HEK293 (cell line): ENCODE results near the gene NFAT5.

Experiments
- CTCF ChIA-PET: fragments of 350-600 bp; formaldehyde crosslinking; extraction: SDS; loops from one replicate; lab custom pipeline; 2021; ENCODE audit warnings: antibody characterized with exemption; lab: Yijun Ruan, JAX
- POLR2A ChIA-PET: fragments of 300-600 bp; formaldehyde crosslinking; extraction: SDS; loops from one replicate; lab custom pipeline; 2020; ENCODE audit warnings: antibody characterized with exemption, inconsistent platforms; lab: Yijun Ruan, JAX
- H3K27ac ChIP-seq: fragments of 200-500 bp; sonication (Bioruptor generic); 2 replicates; pipeline ENCODE4 v1.5.1; 2014; ENCODE audit warnings: low read depth, low read length, control low read depth, inconsistent platforms; ENCODE audit errors: extremely low read depth
- H3K36me3 ChIP-seq, 2 experiments: fragments of 200-500 bp in 1 of 2; sonication (Bioruptor generic) in 1 of 2; 1 replicate in 1 of 2; 2 replicates in 1 of 2; pipeline ENCODE4 v1.5.1; 2014 to 2017; ENCODE audit warnings: inconsistent platforms in 2 of 2, low read length in 2 of 2; ENCODE audit not compliant: control insufficient read depth in 2 of 2, insufficient read depth in 1 of 2
- H3K4me1 ChIP-seq: fragments of 200-500 bp; sonication (Bioruptor generic); 2 replicates; pipeline ENCODE4 v1.5.1; 2014; ENCODE audit warnings: mild to moderate bottlenecking, low read length, inconsistent platforms; ENCODE audit not compliant: control insufficient read depth, insufficient read depth
- H3K4me3 ChIP-seq: 2 replicates; pipeline ENCODE4 v1.5.1; 2011; ENCODE audit warnings: low read depth, mild to moderate bottlenecking, control low read depth, low read length, moderate library complexity
- H3K9me3 ChIP-seq: fragments of 200-500 bp; sonication (Bioruptor generic); 2 replicates; pipeline ENCODE4 v1.5.1; 2014; ENCODE audit warnings: low read depth, low read length, inconsistent platforms; ENCODE audit not compliant: control insufficient read depth, insufficient read depth
- SCRT2 ChIP-seq: fragments of 450-650 bp; formaldehyde crosslinking; IDR thresholded peaks from 2 replicates; pipeline ENCODE4 v1.5.1; 2016; ENCODE audit warnings: missing biosample characterization, missing genetic modification characterization
- ZBTB20 ChIP-seq: fragments of 450-650 bp; formaldehyde crosslinking; IDR thresholded peaks from 2 replicates; pipeline ENCODE4 v1.5.1; 2016; ENCODE audit warnings: missing biosample characterization, missing genetic modification characterization
- ZFP3 ChIP-seq: fragments of 450-650 bp; formaldehyde crosslinking; IDR thresholded peaks from 2 replicates; pipeline ENCODE4 v1.5.1; 2016; ENCODE audit warnings: low read depth, missing biosample characterization, missing genetic modification characterization
- ZNF114 ChIP-seq: fragments of 450-650 bp; formaldehyde crosslinking; IDR thresholded peaks from 2 replicates; pipeline ENCODE4 v1.5.0; 2017; ENCODE audit warnings: missing biosample characterization, missing genetic modification characterization
- ZNF2 ChIP-seq: fragments of 450-650 bp; formaldehyde crosslinking; IDR thresholded peaks from 2 replicates; pipeline ENCODE4 v1.5.1; 2016; ENCODE audit warnings: missing biosample characterization, missing genetic modification characterization
- ZNF23 ChIP-seq: fragments of 450-650 bp; formaldehyde crosslinking; IDR thresholded peaks from 2 replicates; pipeline ENCODE4 v1.5.1; 2016; ENCODE audit warnings: missing biosample characterization, missing genetic modification characterization, borderline replicate concordance
- ZNF324 ChIP-seq: fragments of 450-650 bp; formaldehyde crosslinking; IDR thresholded peaks from 2 replicates; pipeline ENCODE4 v1.5.1; 2016; ENCODE audit warnings: missing biosample characterization, missing genetic modification characterization
- ZNF350 ChIP-seq: fragments of 450-650 bp; formaldehyde crosslinking; IDR thresholded peaks from 2 replicates; pipeline ENCODE4 v1.5.0; 2017; ENCODE audit warnings: missing biosample characterization, mild to moderate bottlenecking, missing genetic modification characterization
- ZNF544 ChIP-seq: fragments of 450-650 bp; formaldehyde crosslinking; IDR thresholded peaks from 2 replicates; pipeline ENCODE4 v1.5.0; 2017; ENCODE audit warnings: missing biosample characterization, missing genetic modification characterization
- ZNF555 ChIP-seq: fragments of 450-650 bp; formaldehyde crosslinking; conservative IDR thresholded peaks from 2 replicates; pipeline ENCODE4 v1.5.1; 2017; ENCODE audit warnings: missing biosample characterization, mild to moderate bottlenecking, missing genetic modification characterization, inconsistent platforms
- ZNF585B ChIP-seq: fragments of 450-650 bp; formaldehyde crosslinking; IDR thresholded peaks from 2 replicates; pipeline ENCODE4 v1.5.1; 2016; ENCODE audit warnings: missing biosample characterization, missing genetic modification characterization
- ZNF654 ChIP-seq: fragments of 450-650 bp; formaldehyde crosslinking; IDR thresholded peaks from 2 replicates; pipeline ENCODE4 v1.5.1; 2016; ENCODE audit warnings: low read depth, missing biosample characterization, missing genetic modification characterization
- TF ChIP-seq, protein P1 (sequence below): fragments of 450-650 bp; formaldehyde crosslinking; IDR thresholded peaks from 2 replicates; pipeline ENCODE4 v1.5.1; 2016; ENCODE audit warnings: missing biosample characterization, missing genetic modification characterization, borderline replicate concordance
- TF ChIP-seq, protein P2 (sequence below): fragments of 450-650 bp; formaldehyde crosslinking; IDR thresholded peaks from 2 replicates; pipeline ENCODE4 v1.5.1; 2017; ENCODE audit warnings: missing biosample characterization, missing genetic modification characterization
- TF ChIP-seq, protein P3 (sequence below): fragments of 450-650 bp; formaldehyde crosslinking; IDR thresholded peaks from 2 replicates; pipeline ENCODE4 v1.5.1; 2016; ENCODE audit warnings: missing biosample characterization, missing genetic modification characterization
- TF ChIP-seq, protein P4 (sequence below): sonication (generic); formaldehyde crosslinking; IDR thresholded peaks from 2 replicates; pipeline ENCODE4 v1.8.1; 2022; ENCODE audit warnings: mild to moderate bottlenecking, moderate library complexity, missing genetic modification reagents

The NFAT5 gene

DNA sequence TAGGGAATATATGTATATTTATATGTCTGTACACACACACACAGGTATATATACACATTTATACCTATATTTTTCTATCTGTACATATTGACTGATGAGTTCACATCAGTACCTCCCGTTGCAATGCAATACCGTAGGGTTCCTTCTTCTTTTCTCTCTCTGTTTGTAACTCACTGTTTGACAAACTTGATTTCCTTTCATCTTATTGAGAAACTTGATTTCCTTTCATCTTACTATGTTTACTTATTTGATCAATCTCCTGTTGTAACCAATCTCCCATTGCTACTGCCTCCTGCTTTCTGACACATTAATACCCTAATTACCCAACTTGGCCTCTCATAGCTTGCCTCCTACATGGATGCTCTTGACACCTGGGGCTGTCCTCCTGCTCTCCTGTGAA, 49.8 kb downstream of the NFAT5 start:
- CTCF ChIA-PET = interaction anchor here (0.5 to 0.7 kb wide), 2 partner anchors 271 to 1626 kb away, joined by 3 read pairs; no protein-coding TSS in a partner anchor
- Histone ChIP-seq H3K9me3 (no peaks in the 10 kb centered on the region), H3K36me3 (peaks cover 0 to 3% of the 10 kb centered on the region in 2 experiments; a peak in 2 of 3 replicates), H3K27ac (no peak overlapping the region), H3K4me3 (no peak overlapping the region), H3K4me1 (peaks cover 22% of the 10 kb centered on the region)
- TF ChIP-seq, protein P1, sequence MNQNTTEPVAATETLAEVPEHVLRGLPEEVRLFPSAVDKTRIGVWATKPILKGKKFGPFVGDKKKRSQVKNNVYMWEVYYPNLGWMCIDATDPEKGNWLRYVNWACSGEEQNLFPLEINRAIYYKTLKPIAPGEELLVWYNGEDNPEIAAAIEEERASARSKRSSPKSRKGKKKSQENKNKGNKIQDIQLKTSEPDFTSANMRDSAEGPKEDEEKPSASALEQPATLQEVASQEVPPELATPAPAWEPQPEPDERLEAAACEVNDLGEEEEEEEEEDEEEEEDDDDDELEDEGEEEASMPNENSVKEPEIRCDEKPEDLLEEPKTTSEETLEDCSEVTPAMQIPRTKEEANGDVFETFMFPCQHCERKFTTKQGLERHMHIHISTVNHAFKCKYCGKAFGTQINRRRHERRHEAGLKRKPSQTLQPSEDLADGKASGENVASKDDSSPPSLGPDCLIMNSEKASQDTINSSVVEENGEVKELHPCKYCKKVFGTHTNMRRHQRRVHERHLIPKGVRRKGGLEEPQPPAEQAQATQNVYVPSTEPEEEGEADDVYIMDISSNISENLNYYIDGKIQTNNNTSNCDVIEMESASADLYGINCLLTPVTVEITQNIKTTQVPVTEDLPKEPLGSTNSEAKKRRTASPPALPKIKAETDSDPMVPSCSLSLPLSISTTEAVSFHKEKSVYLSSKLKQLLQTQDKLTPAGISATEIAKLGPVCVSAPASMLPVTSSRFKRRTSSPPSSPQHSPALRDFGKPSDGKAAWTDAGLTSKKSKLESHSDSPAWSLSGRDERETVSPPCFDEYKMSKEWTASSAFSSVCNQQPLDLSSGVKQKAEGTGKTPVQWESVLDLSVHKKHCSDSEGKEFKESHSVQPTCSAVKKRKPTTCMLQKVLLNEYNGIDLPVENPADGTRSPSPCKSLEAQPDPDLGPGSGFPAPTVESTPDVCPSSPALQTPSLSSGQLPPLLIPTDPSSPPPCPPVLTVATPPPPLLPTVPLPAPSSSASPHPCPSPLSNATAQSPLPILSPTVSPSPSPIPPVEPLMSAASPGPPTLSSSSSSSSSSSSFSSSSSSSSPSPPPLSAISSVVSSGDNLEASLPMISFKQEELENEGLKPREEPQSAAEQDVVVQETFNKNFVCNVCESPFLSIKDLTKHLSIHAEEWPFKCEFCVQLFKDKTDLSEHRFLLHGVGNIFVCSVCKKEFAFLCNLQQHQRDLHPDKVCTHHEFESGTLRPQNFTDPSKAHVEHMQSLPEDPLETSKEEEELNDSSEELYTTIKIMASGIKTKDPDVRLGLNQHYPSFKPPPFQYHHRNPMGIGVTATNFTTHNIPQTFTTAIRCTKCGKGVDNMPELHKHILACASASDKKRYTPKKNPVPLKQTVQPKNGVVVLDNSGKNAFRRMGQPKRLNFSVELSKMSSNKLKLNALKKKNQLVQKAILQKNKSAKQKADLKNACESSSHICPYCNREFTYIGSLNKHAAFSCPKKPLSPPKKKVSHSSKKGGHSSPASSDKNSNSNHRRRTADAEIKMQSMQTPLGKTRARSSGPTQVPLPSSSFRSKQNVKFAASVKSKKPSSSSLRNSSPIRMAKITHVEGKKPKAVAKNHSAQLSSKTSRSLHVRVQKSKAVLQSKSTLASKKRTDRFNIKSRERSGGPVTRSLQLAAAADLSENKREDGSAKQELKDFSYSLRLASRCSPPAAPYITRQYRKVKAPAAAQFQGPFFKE (tag by site-specific recombination) = no peak
- TF ChIP-seq ZNF555 (tag by site-specific recombination) (no peak), ZNF23 (tag by site-specific recombination) (no peak), ZBTB20 (tag by site-specific recombination) (no peak), ZNF2 (tag by site-specific recombination) (no peak), SCRT2 (no peak), ZNF114 (tag by site-specific recombination) (no peak)
- TF ChIP-seq, protein P2, sequence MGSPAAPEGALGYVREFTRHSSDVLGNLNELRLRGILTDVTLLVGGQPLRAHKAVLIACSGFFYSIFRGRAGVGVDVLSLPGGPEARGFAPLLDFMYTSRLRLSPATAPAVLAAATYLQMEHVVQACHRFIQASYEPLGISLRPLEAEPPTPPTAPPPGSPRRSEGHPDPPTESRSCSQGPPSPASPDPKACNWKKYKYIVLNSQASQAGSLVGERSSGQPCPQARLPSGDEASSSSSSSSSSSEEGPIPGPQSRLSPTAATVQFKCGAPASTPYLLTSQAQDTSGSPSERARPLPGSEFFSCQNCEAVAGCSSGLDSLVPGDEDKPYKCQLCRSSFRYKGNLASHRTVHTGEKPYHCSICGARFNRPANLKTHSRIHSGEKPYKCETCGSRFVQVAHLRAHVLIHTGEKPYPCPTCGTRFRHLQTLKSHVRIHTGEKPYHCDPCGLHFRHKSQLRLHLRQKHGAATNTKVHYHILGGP (tag by site-specific recombination) = no peak
- POLR2A ChIA-PET = interaction anchor here (0.6 kb wide), 1 partner anchor 46 kb away, joined by 3 read pairs; no protein-coding TSS in a partner anchor

DNA sequence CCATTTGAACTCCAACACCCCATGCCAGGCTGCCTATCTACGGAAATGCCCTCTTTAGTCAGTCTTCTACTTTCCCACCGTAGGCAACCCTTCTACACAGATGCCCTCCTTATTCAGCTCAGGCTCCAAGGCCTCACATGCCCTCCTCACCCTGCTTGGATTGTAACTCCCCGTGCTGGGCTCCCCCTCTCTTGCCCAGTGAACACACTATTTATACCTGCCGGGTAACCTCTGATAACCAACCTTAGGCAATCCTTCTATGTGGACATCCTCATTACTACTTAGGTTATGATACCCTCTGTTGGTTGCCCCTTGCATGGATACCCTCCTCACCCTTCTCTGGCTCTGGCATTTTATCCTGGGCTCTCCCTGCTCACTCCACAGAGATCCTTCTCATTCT, 50.3 kb downstream of the NFAT5 start:
- Histone ChIP-seq H3K27ac (no peak overlapping the region), H3K4me3 (no peak overlapping the region), H3K4me1 (peaks cover 18% of the 10 kb centered on the region; the same call in 1 of the 2 replicates), H3K9me3 (no peaks in the 10 kb centered on the region), H3K36me3 (peaks cover 0 to 3% of the 10 kb centered on the region in 2 experiments; a peak in 2 of 3 replicates)
- POLR2A ChIA-PET = no interaction called here
- CTCF ChIA-PET = interaction anchor here (0.5 to 0.7 kb wide), 2 partner anchors 272 to 1627 kb away, joined by 3 read pairs; no protein-coding TSS in a partner anchor
- TF ChIP-seq ZNF350 (tag by site-specific recombination) = no peak
- no peak for TF ChIP-seq ZFP3 (tag by site-specific recombination)
- TF ChIP-seq ZNF324 (tag by site-specific recombination) = no peak
- no peak for TF ChIP-seq ZNF585B (tag by site-specific recombination)
- TF ChIP-seq, protein P3, sequence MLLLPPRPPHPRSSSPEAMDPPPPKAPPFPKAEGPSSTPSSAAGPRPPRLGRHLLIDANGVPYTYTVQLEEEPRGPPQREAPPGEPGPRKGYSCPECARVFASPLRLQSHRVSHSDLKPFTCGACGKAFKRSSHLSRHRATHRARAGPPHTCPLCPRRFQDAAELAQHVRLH = no peak
- no peak for TF ChIP-seq ZNF544 (tag by site-specific recombination)
- TF ChIP-seq ZNF654 (tag by site-specific recombination) = no peak
- TF ChIP-seq, protein P4, sequence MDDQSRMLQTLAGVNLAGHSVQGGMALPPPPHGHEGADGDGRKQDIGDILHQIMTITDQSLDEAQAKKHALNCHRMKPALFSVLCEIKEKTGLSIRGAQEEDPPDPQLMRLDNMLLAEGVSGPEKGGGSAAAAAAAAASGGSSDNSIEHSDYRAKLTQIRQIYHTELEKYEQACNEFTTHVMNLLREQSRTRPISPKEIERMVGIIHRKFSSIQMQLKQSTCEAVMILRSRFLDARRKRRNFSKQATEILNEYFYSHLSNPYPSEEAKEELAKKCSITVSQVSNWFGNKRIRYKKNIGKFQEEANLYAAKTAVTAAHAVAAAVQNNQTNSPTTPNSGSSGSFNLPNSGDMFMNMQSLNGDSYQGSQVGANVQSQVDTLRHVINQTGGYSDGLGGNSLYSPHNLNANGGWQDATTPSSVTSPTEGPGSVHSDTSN (CRISPR knock-in tag) = no peak
